ENCODE measurements around the gene CAMK2N1. TPM values are rescaled to one million over a fixed set of nuclear protein-coding genes. Genes with fewer than 3 reads are reported as not detected.

The CAMK2N1 gene
- total RNA-seq, 4 donors from 2014 or later, result 1.3 to 2.5 (median 1.5) TPM

GRCh38 chr1:20484519-20485462 lies 1.2 kb downstream of the CAMK2N1 start:
- peak overlapping the region in 3 of 4 donors; percentile 36 to 40 (median 38) for H3K27ac ChIP-seq
- in situ Hi-C loops (cut with MboI; ENCODE audit: low sequenced_read_pairs in 4 of 4) (no loop called here), intact Hi-C loops (cut with DNase I; ENCODE audit: low total_unique reads) (no loop called here)
- no peak for ATAC-seq
- H3K9me3 ChIP-seq, result no peaks in the 10 kb centered on the region
- peaks cover 0 to 5% of the 10 kb centered on the region in 2 donors for H3K4me1 ChIP-seq
- DNase-seq, result no peak
- H3K4me3 ChIP-seq, result peak overlapping the region; percentile 44 to 57 (median 53)
- H3K36me3 ChIP-seq, result no peaks in the 10 kb centered on the region
- TF ChIP-seq POLR2A (IDR thresholded peaks at IDR 0.05) (no peak), CTCF (IDR thresholded peaks at IDR 0.05 in 4 of 5, conservative IDR thresholded peaks at IDR 0.05 in 1 of 5) (no peak)
- peaks cover 28 to 48% (median 42%) of the 10 kb centered on the region in 3 donors for H3K27me3 ChIP-seq

GRCh38 chr1:20483833-20484518 lies 2.0 kb downstream of the CAMK2N1 start:
- H3K4me1 ChIP-seq, result peaks cover 0 to 5% of the 10 kb centered on the region in 2 donors
- ATAC-seq (no peak), DNase-seq (no peak)
- no peaks in the 10 kb centered on the region for H3K9me3 ChIP-seq
- H3K27me3 ChIP-seq, result peaks cover 29 to 48% (median 42%) of the 10 kb centered on the region in 3 donors
- peak overlapping the region; percentile 44 to 57 (median 53) for H3K4me3 ChIP-seq
- in situ Hi-C loops (cut with MboI; ENCODE audit: low sequenced_read_pairs in 4 of 4) (no loop called here), intact Hi-C loops (cut with DNase I; ENCODE audit: low total_unique reads) (no loop called here)
- H3K27ac ChIP-seq, result peak overlapping the region in 2 of 4 donors; percentile 36 to 40
- no peaks in the 10 kb centered on the region for H3K36me3 ChIP-seq
- TF ChIP-seq POLR2A (IDR thresholded peaks at IDR 0.05) (no peak), CTCF (IDR thresholded peaks at IDR 0.05 in 4 of 5, conservative IDR thresholded peaks at IDR 0.05 in 1 of 5) (no peak)

DNA sequence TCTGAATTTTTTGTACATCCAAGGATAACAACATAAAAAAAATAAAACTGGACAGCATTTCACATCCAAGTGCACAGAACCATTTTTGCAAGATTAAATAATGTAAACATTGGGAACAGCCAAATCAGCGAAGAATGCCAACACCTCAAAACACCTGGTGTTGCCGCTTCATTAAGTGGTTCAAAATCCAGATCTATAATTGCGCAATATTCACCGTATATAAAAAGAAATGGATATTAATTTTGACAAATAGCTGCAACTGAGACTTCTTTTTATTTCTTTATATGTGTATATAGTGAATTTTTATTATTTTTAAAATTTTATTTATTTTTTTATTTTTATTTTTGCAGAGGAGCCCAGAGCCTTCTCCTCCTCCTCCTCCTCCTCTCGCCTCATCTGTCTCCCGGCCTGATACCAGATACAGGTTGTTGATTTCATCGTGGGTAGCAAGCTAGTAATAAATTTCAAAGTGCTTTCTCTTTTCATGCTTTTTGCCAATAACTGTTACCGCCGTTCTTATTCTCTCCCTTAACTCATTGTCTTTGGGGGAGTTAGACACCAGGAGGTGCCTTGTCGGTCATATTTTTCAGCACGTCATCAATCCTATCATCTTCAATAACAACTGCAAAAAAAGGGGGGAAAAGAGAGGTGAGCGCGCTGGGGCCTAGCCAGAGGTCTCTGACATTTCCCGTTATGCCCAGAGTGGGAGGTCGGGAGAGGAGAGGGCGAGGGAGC lies 2.7 kb downstream of the CAMK2N1 start:
- Histone ChIP-seq H3K36me3 (no peaks in the 10 kb centered on the region), H3K27ac (no peak overlapping the region), H3K27me3 (peaks cover 33 to 49% (median 42%) of the 10 kb centered on the region in 3 donors), H3K9me3 (no peaks in the 10 kb centered on the region), H3K4me3 (peak overlapping the region in 2 of 4 donors; percentile 50 to 56), H3K4me1 (peaks cover 0 to 5% of the 10 kb centered on the region in 2 donors)
- DNase-seq (no peak), ATAC-seq (no peak)
- in situ Hi-C loops (cut with MboI; ENCODE audit: low sequenced_read_pairs in 4 of 4), result no loop called here
- intact Hi-C loops (cut with DNase I; ENCODE audit: low total_unique reads), result no loop called here
- TF ChIP-seq CTCF (IDR thresholded peaks at IDR 0.05 in 4 of 5, conservative IDR thresholded peaks at IDR 0.05 in 1 of 5), result no peak
- no peak for TF ChIP-seq POLR2A (IDR thresholded peaks at IDR 0.05)

GRCh38 chr1:20481643-20482498 lies 4.1 kb downstream of the CAMK2N1 start:
- DNase-seq (no peak), ATAC-seq (no peak)
- intact Hi-C loops (cut with DNase I; ENCODE audit: low total_unique reads) (no loop called here), in situ Hi-C loops (cut with MboI; ENCODE audit: low sequenced_read_pairs in 4 of 4) (no loop called here)
- H3K36me3 ChIP-seq, result no peaks in the 10 kb centered on the region
- no peak for TF ChIP-seq CTCF (IDR thresholded peaks at IDR 0.05 in 4 of 5, conservative IDR thresholded peaks at IDR 0.05 in 1 of 5)
- no peaks in the 10 kb centered on the region for H3K9me3 ChIP-seq
- peaks cover 39 to 54% (median 39%) of the 10 kb centered on the region in 3 donors for H3K27me3 ChIP-seq
- H3K27ac ChIP-seq, result no peak overlapping the region
- peaks cover 2 to 5% of the 10 kb centered on the region in 2 donors for H3K4me1 ChIP-seq
- no peak overlapping the region for H3K4me3 ChIP-seq
